Brain microvascular endothelial cell (primary cell): ENCODE measurements around the gene SEMA3A.

ENCODE experiments used
- DNase-seq: peaks from one replicate; pipeline ENCODE4 v3.0.0-alpha.2; 2020
- H3K27ac ChIP-seq: fragments of 250-450 bp; sonication (Bioruptor Pico); 2 replicates; pipeline ENCODE4 v1.5.1; 2020; ENCODE audit warnings: mild to moderate bottlenecking, moderate library complexity
- H3K27me3 ChIP-seq: fragments of 250-450 bp; sonication (Bioruptor Pico); replicated peaks from 2 replicates; pipeline ENCODE4 v1.5.1; 2020; ENCODE audit warnings: mild to moderate bottlenecking
- H3K36me3 ChIP-seq: fragments of 250-450 bp; sonication (Bioruptor Pico); replicated peaks from 2 replicates; pipeline ENCODE4 v1.5.1; 2020; ENCODE audit warnings: mild to moderate bottlenecking
- H3K4me3 ChIP-seq: 2 replicates; pipeline ENCODE4 v1.5.1; 2011; ENCODE audit warnings: low read depth, mild to moderate bottlenecking, control low read depth, low read length, moderate library complexity
- in situ Hi-C: cut with HindIII; loops from 2 replicates; pipeline ENCODE4 v1.10.0; 2017; ENCODE audit warnings: low sequenced_read_pairs, low pct_ligation_motif_present
- TF ChIP-seq, protein P1 (sequence below): IDR thresholded peaks from 2 replicates; pipeline ENCODE4 v1.5.1; 2011; ENCODE audit warnings: low read depth, mild to moderate bottlenecking, moderate library complexity, low read length, control low read depth, inconsistent platforms; ENCODE audit errors: missing control alignments

The SEMA3A gene

DNA sequence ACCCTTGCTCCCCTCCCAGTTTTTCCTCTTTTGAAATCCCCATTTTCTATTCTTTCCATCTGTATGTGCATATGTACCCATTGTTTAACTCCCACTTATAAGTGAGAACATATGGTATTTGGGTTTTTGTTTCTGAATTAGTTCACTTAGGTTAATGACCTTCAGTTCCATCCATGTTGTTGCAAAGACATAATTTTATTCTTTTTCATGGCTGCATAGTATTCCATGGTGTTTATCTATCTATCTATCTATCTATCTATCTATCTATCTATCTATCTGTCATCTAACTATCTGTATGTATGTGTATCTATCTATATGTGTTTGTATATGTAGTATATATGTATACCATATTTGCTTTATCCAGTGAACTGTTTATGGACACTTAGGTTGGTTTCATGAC, 281.4 kb downstream of the SEMA3A start:
- DNase-seq = no peak
- in situ Hi-C loops = no loop called here
- H3K4me3 ChIP-seq = no peak overlapping the region
- H3K36me3 ChIP-seq = no peaks in the 10 kb centered on the region
- H3K27ac ChIP-seq = no peak overlapping the region
- H3K27me3 ChIP-seq = no peaks in the 10 kb centered on the region
- TF ChIP-seq, protein P1, sequence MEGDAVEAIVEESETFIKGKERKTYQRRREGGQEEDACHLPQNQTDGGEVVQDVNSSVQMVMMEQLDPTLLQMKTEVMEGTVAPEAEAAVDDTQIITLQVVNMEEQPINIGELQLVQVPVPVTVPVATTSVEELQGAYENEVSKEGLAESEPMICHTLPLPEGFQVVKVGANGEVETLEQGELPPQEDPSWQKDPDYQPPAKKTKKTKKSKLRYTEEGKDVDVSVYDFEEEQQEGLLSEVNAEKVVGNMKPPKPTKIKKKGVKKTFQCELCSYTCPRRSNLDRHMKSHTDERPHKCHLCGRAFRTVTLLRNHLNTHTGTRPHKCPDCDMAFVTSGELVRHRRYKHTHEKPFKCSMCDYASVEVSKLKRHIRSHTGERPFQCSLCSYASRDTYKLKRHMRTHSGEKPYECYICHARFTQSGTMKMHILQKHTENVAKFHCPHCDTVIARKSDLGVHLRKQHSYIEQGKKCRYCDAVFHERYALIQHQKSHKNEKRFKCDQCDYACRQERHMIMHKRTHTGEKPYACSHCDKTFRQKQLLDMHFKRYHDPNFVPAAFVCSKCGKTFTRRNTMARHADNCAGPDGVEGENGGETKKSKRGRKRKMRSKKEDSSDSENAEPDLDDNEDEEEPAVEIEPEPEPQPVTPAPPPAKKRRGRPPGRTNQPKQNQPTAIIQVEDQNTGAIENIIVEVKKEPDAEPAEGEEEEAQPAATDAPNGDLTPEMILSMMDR = no peak

DNA sequence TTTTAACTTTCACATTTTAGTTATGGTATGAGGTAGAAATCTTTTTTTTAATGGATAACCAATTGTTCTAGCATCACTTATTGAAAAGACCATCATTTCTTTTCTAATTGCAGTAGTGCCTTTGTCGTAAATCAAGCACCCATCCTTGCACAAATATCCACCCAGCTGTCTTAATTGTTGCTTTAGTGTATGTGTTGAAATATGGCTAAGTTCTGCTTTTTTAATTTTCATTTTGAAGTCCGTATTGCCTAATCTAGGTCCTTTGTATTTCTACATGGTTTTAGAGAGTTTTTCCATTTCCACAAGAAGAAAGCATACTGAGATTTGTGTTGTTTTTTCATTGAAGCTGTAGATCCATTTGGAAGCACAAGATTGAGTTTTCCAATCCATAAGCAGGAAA, 286.1 kb downstream of the SEMA3A start:
- TF ChIP-seq, protein P1 = no peak
- H3K4me3 ChIP-seq = no peak overlapping the region
- no peaks in the 10 kb centered on the region for H3K27me3 ChIP-seq
- no peaks in the 10 kb centered on the region for H3K36me3 ChIP-seq
- in situ Hi-C loops = no loop called here
- DNase-seq = no peak
- H3K27ac ChIP-seq = no peak overlapping the region
